RWPE2 (cell line): Measurements from ENCODE around the gene RBM39.

Experiments used
- ATAC-seq: fragments of 200-7000 bp; cut with Tn5 transposase; 3 replicates; pipeline ENCODE4 v1.9.1; 2021; ENCODE audit warnings: low read depth
- DNase-seq: peaks from one replicate; pipeline ENCODE4 v3.0.0-alpha.2; 2020; ENCODE audit warnings: low spot score
- H3K27ac ChIP-seq: fragments of 450-650 bp; 2 replicates; pipeline ENCODE4 v1.5.1; 2017; ENCODE audit warnings: mild to moderate bottlenecking; ENCODE audit not compliant: poor library complexity, severe bottlenecking
- H3K27me3 ChIP-seq: fragments of 250-450 bp; sonication (Bioruptor Pico); 2 replicates; pipeline ENCODE4 v1.5.1; 2021; ENCODE audit warnings: mild to moderate bottlenecking, moderate library complexity; ENCODE audit not compliant: insufficient read depth, poor library complexity, severe bottlenecking
- H3K36me3 ChIP-seq: fragments of 250-450 bp; sonication (Bioruptor Pico); 2 replicates; pipeline ENCODE4 v1.5.1; 2020; ENCODE audit warnings: low read depth, mild to moderate bottlenecking, moderate library complexity
- H3K4me1 ChIP-seq: fragments of 250-450 bp; sonication (Bioruptor Pico); 2 replicates; pipeline ENCODE4 v1.5.1; 2021; ENCODE audit warnings: mild to moderate bottlenecking, moderate library complexity; ENCODE audit not compliant: insufficient read depth, poor library complexity, severe bottlenecking
- H3K4me3 ChIP-seq: fragments of 250-450 bp; sonication (Bioruptor Pico); 2 replicates; pipeline ENCODE4 v1.5.1; 2021; ENCODE audit warnings: mild to moderate bottlenecking, moderate library complexity; ENCODE audit not compliant: severe bottlenecking
- H3K9me3 ChIP-seq: fragments of 250-450 bp; sonication (Bioruptor Pico); 2 replicates; pipeline ENCODE4 v1.5.1; 2021; ENCODE audit warnings: mild to moderate bottlenecking, moderate library complexity; ENCODE audit not compliant: severe bottlenecking
- CTCF ChIP-seq: fragments of 450-650 bp; IDR thresholded peaks from one replicate; pipeline ENCODE4 v1.5.1; 2017; ENCODE audit warnings: mild to moderate bottlenecking, moderate library complexity; ENCODE audit not compliant: poor library complexity, severe bottlenecking

Gene RBM39

GRCh38 chr20:35704514-35705261 lies 37.4 kb downstream of the RBM39 start:
- Histone ChIP-seq H3K9me3 (no peaks in the 10 kb centered on the region), H3K36me3 (peaks cover 98% of the 10 kb centered on the region), H3K4me3 (no peak overlapping the region), H3K27ac (no peak overlapping the region), H3K27me3 (no peaks in the 10 kb centered on the region), H3K4me1 (peaks cover 7% of the 10 kb centered on the region)
- ATAC-seq (no peak), DNase-seq (no peak)
- TF ChIP-seq CTCF, result no peak

DNA sequence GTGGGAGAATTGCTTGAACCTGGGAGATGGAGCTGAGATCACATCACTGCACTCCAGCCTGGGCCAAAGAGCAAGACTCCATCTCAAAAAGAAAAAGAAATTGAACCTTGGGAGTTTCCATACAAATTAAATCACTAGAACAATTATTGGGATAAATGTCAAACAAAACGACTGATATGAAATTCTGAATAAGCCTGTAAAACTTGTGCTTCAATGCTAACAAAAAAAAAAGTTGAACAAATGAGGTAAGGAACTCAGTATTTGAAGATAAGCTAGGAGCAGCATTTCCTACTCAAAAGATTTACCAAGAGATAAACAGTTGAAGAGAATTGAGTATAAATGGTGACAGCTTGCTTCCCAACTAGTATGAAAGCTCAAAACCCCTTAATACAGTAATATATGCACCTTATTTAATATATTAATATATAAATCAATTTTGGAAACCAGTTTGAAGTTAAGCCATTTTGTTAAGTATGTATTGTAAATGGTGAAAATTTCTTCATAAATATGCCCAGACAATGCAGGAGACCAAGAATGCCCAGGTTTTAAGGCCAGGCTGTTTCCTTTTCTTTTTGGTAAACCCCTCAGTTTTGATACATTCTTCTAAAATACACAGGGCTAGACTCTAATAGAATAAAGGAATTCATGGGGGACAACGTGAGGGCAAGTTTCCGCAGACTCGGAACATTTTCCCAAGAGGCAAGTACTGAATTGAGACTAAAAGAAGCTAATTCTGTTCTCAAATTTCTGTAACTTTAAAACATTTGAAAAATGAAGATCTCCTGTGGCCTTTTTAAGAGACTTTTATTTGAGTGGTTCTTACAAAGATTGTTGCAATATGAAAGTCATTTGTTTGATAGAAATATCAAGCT lies 39.0 kb downstream of the RBM39 start:
- no peak for ATAC-seq
- H3K27ac ChIP-seq, result peak overlapping the region; percentile 18

DNA sequence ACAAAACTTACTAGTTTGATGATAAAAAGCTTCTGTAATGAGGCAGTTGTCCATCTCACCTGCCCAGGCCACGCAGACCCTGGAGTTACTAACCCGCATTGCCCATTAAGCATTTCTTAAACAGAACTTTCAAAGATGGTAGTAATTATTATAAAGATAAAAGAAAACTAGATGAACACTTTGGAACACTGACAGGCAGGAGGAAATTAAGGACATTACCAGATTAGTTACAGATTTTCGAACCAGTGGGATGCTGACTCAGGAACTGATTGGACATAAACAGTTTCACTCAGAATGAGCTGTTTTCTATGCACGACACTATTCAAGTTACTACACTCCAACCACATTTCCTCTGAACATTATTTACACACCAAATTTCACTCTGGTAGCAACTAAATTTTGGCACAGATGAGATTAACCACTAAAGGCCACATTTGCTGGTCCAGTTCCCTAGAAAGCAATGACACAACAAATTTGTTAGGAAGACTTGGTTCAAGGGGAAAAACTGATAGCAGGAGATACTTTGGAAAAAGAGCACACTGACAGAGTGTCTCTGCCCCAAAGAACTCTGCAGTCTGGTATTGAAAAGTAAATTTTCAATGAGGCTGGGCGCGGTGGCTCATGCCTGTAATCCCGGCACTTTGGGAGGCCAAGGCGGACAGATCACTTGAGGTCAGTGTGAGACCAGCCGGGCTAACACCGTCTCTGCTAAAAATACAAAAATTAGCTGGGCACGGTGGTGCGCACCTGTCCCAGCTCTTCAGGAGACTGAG lies 39.8 kb downstream of the RBM39 start:
- H3K27ac ChIP-seq, result peak overlapping the region; percentile 18
- ATAC-seq, result no peak
- peaks cover 76% of the 10 kb centered on the region for H3K36me3 ChIP-seq
- H3K4me3 ChIP-seq, result no peak overlapping the region
- H3K4me1 ChIP-seq, result peaks cover 15% of the 10 kb centered on the region
- no peaks in the 10 kb centered on the region for H3K27me3 ChIP-seq
- peak; percentile 72 for DNase-seq
- no peaks in the 10 kb centered on the region for H3K9me3 ChIP-seq
- TF ChIP-seq CTCF, result no peak

More for the DNA sequence above, 39.0 kb downstream of the RBM39 start:
- Histone ChIP-seq H3K27me3 (no peaks in the 10 kb centered on the region), H3K4me3 (no peak overlapping the region), H3K9me3 (no peaks in the 10 kb centered on the region), H3K36me3 (peaks cover 81% of the 10 kb centered on the region), H3K4me1 (peaks cover 9% of the 10 kb centered on the region)
- TF ChIP-seq CTCF, result no peak
- no peak for DNase-seq

GRCh38 chr20:35700625-35701148 lies 41.4 kb downstream of the RBM39 start:
- no peak for ATAC-seq
- H3K4me3 ChIP-seq, result no peak overlapping the region
- DNase-seq, result peak; percentile 69
- peak overlapping the region; percentile 82 for H3K27ac ChIP-seq
- peaks cover 76% of the 10 kb centered on the region for H3K36me3 ChIP-seq
- H3K27me3 ChIP-seq, result no peaks in the 10 kb centered on the region
- H3K4me1 ChIP-seq, result peaks cover 15% of the 10 kb centered on the region
- H3K9me3 ChIP-seq, result no peaks in the 10 kb centered on the region
- no peak for TF ChIP-seq CTCF
